Keratinocyte (primary cell): ENCODE measurements around the gene SHISA4.

Source experiments
- CTCF ChIP-seq, 3 experiments: IDR thresholded peaks in 1 of 3; conservative IDR thresholded peaks in 1 of 3; optimal IDR thresholded peaks in 1 of 3; 2 replicates in 2 of 3; 3 replicates in 1 of 3; pipeline versions ENCODE3 to v1.5.1; 2011; ENCODE audit warnings: low read length in 3 of 3, mild to moderate bottlenecking in 3 of 3, moderate library complexity in 2 of 3, control low read depth in 1 of 3, inconsistent platforms in 1 of 3; ENCODE audit not compliant: insufficient read depth in 2 of 3; ENCODE audit errors: extremely low read depth in 1 of 3
- EZH2 ChIP-seq: IDR thresholded peaks from one replicate; pipeline ENCODE4 v1.6.1; 2012; ENCODE audit warnings: inconsistent platforms, mild to moderate bottlenecking, low read length, moderate library complexity

GRCh38 chr1:201898240-201898894 is 9.7 kb downstream of the SHISA4 start:
- no peak for TF ChIP-seq EZH2
- TF ChIP-seq CTCF (optimal IDR thresholded peaks at IDR 0.05 in 1 of 3, IDR thresholded peaks at IDR 0.05 in 1 of 3, conservative IDR thresholded peaks at IDR 0.05 in 1 of 3; ENCODE audit: extremely low read depth in 1 of 3, insufficient read depth in 2 of 3, low read length in 3 of 3), result no peak
